HG02884 (cell line): ENCODE results near the gene POP5.
"Not testable (repeated sequence)": the region's sequence is repeated elsewhere in the genome, so short reads cannot be mapped to it uniquely, and the experiment has no call there.

ENCODE experiments used
- ATAC-seq: cut with Tn5 transposase; IDR thresholded peaks from one replicate; pipeline ENCODE4 v1.9.1; 2021; ENCODE audit warnings: mild to moderate bottlenecking, moderate library complexity; ENCODE audit not compliant: unreplicated experiment

POP5 gene

GRCh38 chr12:120538281-120539156 lies 42.7 kb downstream of the POP5 start:
- no peak for ATAC-seq

DNA sequence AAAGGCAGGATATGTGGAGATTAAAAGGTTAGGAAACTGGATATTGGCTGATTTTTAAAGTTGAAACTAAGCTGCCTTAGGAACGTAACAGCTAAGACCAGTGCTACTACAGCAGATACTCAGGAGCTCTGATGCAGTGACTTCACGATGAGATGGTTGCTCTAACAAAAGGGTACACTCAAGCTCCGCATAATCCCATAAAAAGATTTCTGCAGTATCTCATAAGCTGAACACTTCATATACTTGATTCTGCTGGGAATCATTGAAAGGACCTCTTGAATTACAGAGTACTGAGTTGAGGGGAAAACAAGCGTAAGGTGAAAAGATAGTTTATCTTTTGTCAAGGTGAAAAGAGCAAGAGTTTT lies 43.4 kb downstream of the POP5 start:
- no peak for ATAC-seq

DNA sequence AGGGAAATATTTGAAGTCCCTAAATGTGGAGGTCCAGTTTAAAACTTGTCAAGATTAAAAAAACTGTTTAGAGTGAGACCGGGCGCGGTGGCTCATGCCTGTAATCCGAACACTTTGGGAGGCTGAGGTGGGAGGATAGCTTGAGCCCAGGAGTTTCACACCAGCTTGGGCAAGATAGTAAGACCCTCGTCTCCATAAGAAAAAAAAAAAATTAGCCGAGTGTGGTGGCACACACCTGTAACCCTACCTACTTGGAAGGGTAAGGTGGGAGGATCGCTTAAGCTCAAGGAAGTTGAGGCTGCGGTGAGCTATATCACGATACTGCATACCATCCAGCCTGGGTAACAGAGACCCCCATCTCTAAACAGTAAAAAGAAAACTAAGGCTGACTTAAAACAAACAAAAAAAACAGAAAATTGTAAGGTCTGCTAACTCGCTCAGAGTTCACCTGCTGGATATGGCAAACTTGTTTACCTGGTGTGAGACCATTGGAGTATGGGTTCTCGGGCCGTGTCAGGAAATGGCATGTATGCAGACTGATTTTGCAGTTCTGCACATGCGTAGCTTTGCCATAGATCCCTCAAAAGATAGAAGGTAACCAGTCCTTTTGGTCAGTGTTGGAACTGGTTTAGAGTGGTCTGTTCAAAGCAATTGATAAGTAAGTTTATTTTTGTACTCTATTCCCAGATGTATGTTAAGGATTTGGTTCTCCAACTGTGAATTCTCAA lies 45.0 kb downstream of the POP5 start:
- no peak for ATAC-seq

DNA sequence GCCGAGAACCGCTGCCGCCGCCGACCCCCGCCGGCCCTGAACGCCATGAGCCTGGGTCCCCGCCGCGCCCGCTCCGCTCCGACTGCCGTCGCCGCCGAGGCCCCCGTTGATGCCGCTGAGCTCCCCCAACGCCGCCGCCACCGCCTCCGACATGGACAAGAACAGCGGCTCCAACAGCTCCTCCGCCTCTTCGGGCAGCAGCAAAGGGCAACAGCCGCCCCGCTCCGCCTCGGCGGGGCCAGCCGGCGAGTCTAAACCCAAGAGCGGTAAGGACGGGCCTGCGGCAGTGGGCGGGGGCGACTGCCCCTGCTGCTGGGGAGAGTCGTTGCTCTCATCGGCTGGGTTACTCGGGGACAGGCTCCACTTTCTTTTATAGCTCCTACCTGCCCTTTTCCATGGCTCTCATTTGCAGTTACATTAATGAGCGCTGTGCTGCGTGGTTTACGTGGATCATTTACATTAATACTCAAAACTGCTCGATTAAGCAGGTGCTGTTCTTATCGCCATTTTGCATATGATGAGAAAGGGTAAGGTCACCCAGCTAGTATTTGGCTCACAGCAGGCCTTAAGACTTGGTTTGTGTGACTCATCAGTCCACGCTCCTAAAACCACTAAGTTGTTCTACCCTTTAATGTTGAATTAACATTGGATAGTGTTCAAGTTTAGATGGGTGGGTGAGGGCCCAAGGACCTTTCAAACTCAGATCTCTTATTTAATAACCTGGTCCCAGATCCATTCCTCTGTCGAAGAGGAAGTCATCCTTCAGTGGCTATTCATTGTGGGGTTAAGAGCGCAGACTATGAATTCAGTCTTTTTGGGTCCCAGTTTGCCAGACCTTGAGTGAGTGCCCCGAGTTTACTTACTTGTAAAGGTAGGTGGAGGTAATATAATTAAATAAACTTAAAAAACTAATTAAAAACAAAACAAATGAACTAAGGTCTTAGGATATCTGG lies 46.2 kb downstream of the POP5 start:
- peak; percentile 34 for ATAC-seq

DNA sequence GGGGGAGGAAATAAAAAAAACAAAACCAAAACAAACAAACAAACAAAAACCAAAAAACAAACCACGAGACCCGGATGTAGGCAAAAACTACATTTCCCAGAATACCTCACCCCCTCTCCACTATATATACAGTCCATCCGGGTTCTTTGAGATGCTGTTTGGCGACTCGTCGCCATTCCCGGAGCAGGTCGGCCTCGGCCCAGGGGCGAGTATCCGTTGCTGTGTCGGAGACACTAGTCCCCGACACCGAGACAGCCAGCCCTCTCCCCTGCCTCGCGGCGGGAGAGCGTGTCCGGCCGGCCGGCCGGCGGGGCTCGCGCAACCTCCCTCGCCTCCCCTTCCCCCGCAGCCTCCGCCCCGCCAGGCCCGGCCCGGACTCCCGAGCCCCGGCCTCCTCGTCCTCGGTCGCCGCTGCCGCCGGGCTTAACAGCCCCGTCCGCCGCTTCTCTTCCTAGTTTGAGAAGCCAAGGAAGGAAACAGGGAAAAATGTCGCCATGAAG lies 46.9 kb downstream of the POP5 start, which contains the start of gene RNF10:
TSS of gene RNF10 (plus strand) at position 154 of the 500 bp plus-strand sequence. CDS start 456 bp downstream, outside the sequence.
- peak; percentile 42 for ATAC-seq

DNA sequence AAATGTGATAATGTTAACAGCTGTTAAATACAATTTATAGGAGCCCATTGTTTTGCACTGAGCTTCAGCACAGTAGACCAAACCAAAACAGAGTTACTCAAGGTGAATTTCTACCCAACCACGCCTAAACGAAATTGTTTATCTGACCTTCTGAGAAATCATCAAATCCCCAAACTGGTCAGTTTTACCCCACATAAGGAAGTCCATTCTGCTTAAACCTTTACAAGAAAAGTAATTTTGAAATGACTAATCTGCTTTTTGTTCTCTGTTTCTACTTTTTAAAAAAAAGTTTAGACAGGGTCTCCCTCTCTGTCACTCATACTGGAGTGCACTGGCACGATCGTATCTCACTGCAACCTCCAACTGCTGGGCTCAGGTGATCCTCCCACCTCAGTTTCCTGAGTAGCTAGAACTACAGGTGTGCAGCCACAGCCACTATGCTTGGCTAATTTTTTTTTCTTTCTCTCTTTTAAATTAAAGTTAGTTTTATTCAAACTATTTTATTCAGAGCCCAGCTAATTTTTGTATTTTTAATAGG lies 48.4 kb downstream of the POP5 start:
- no peak for ATAC-seq

DNA sequence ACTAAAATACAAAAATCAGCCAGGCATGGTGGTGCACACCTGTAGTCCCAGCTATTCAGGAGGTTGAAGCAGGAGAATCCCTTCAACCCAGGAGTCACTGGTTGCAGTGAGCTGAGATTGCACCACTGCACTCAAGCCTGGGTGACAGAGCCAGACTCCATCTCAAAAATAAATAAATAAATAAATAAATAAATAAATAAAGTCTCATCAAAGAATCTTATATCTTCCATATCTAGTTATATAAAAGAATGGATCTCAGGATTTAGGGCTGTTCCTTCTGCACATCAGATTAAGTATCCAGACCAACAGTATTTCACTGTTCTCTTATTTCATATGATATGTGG lies 50.8 kb downstream of the POP5 start:
- not testable (repeated sequence) for ATAC-seq

- no peak for ATAC-seq
Observed at GRCh38 chr12:120529641-120530417, 51.4 kb downstream of the POP5 start.

- ATAC-seq: peak; percentile 67
Observed at GRCh38 chr12:120528861-120529525, 52.2 kb downstream of the POP5 start, which contains the start of gene COQ5. TSS of gene COQ5 (minus strand) at chr12:120529158. CDS start at chr12:120529141, 17 bp downstream.
